WTC11 (cell line): ENCODE measurements around the gene PLTP. TPM values are rescaled to one million over a fixed set of nuclear protein-coding genes. Genes with fewer than 3 reads are reported as not detected.

ENCODE experiments used
- AR ChIP-seq: fragments of 250-450 bp; sonication (Bioruptor Pico); IDR thresholded peaks from 2 replicates; pipeline ENCODE4 v1.9.0; 2021; ENCODE audit warnings: mild to moderate bottlenecking
- ATF6 ChIP-seq: sonication (generic); formaldehyde crosslinking; IDR thresholded peaks from 2 replicates; pipeline ENCODE4 v1.8.1; 2023; ENCODE audit warnings: mild to moderate bottlenecking, missing genetic modification reagents
- CREM ChIP-seq: sonication (generic); formaldehyde crosslinking; IDR thresholded peaks from 2 replicates; pipeline ENCODE4 v1.8.1; 2022; ENCODE audit warnings: mild to moderate bottlenecking, missing genetic modification reagents, moderate library complexity
- E2F4 ChIP-seq: sonication (generic); formaldehyde crosslinking; IDR thresholded peaks from 2 replicates; pipeline ENCODE4 v1.8.1; 2022; ENCODE audit warnings: low read depth, mild to moderate bottlenecking, moderate library complexity, missing genetic modification reagents, borderline replicate concordance
- ELF4 ChIP-seq: sonication (generic); formaldehyde crosslinking; IDR thresholded peaks from 2 replicates; pipeline ENCODE4 v1.8.1; 2022; ENCODE audit warnings: low read depth, mild to moderate bottlenecking, moderate library complexity, missing genetic modification reagents
- EMX1 ChIP-seq: fragments of 250-450 bp; sonication (Bioruptor Pico); IDR thresholded peaks from 2 replicates; pipeline ENCODE4 v1.8.0; 2021; ENCODE audit warnings: mild to moderate bottlenecking
- ESRRA ChIP-seq: sonication (generic); formaldehyde crosslinking; IDR thresholded peaks from 2 replicates; pipeline ENCODE4 v1.8.1; 2022; ENCODE audit warnings: mild to moderate bottlenecking, missing genetic modification reagents, borderline replicate concordance
- ETV6 ChIP-seq: sonication (generic); formaldehyde crosslinking; IDR thresholded peaks from 2 replicates; pipeline ENCODE4 v1.8.1; 2022; ENCODE audit warnings: mild to moderate bottlenecking, missing genetic modification reagents
- FOXJ3 ChIP-seq: sonication (generic); formaldehyde crosslinking; IDR thresholded peaks from 2 replicates; pipeline ENCODE4 v1.9.0; 2021; ENCODE audit warnings: missing genetic modification reagents, mild to moderate bottlenecking, borderline replicate concordance
- GABPB1 ChIP-seq: sonication (generic); formaldehyde crosslinking; IDR thresholded peaks from 2 replicates; pipeline ENCODE4 v1.8.1; 2023; ENCODE audit warnings: mild to moderate bottlenecking, missing genetic modification reagents
- GTF2I ChIP-seq: fragments of 250-450 bp; sonication (Bioruptor Pico); conservative IDR thresholded peaks from 2 replicates; pipeline ENCODE4 v1.4.0; 2021; ENCODE audit warnings: mild to moderate bottlenecking
- HMGA2 ChIP-seq: fragments of 250-450 bp; sonication (Bioruptor Pico); IDR thresholded peaks from 2 replicates; pipeline ENCODE4 v1.4.0; 2021; ENCODE audit warnings: mild to moderate bottlenecking, moderate library complexity
- IRF2 ChIP-seq: sonication (generic); formaldehyde crosslinking; IDR thresholded peaks from 2 replicates; pipeline ENCODE4 v1.8.0; 2022; ENCODE audit warnings: low read depth, missing genetic modification reagents, borderline replicate concordance
- JAZF1 ChIP-seq: fragments of 250-450 bp; sonication (Bioruptor Pico); IDR thresholded peaks from 2 replicates; pipeline ENCODE4 v1.9.0; 2021; ENCODE audit warnings: moderate library complexity, mild to moderate bottlenecking, inconsistent platforms
- MAX ChIP-seq: sonication (generic); formaldehyde crosslinking; IDR thresholded peaks from 2 replicates; pipeline ENCODE4 v1.8.0; 2022; ENCODE audit warnings: mild to moderate bottlenecking, missing genetic modification reagents
- MXD4 ChIP-seq: fragments of 250-450 bp; sonication (Bioruptor Pico); IDR thresholded peaks from 2 replicates; pipeline ENCODE4 v1.8.0; 2021; ENCODE audit warnings: mild to moderate bottlenecking, moderate library complexity, borderline replicate concordance
- MYBL2 ChIP-seq: sonication (generic); formaldehyde crosslinking; IDR thresholded peaks from 2 replicates; pipeline ENCODE4 v1.8.1; 2023; ENCODE audit warnings: mild to moderate bottlenecking, moderate library complexity, missing genetic modification reagents
- NFE2L1 ChIP-seq: sonication (generic); formaldehyde crosslinking; IDR thresholded peaks from 2 replicates; pipeline ENCODE4 v1.8.1; 2023; ENCODE audit warnings: missing genetic modification reagents
- NFYB ChIP-seq: sonication (generic); formaldehyde crosslinking; conservative IDR thresholded peaks from 2 replicates; pipeline ENCODE4 v1.8.0; 2022; ENCODE audit warnings: low read depth, missing genetic modification reagents
- NR2C2 ChIP-seq: sonication (generic); formaldehyde crosslinking; IDR thresholded peaks from 2 replicates; pipeline ENCODE4 v1.8.0; 2022; ENCODE audit warnings: mild to moderate bottlenecking, missing genetic modification reagents
- PRRX2 ChIP-seq: fragments of 250-450 bp; sonication (Bioruptor Pico); IDR thresholded peaks from 2 replicates; pipeline ENCODE4 v1.8.0; 2021; ENCODE audit warnings: mild to moderate bottlenecking
- RELA ChIP-seq: sonication (generic); formaldehyde crosslinking; IDR thresholded peaks from 2 replicates; pipeline ENCODE4 v1.8.1; 2022; ENCODE audit warnings: missing genetic modification reagents, mild to moderate bottlenecking, borderline replicate concordance
- SMAD3 ChIP-seq: sonication (generic); formaldehyde crosslinking; IDR thresholded peaks from 2 replicates; pipeline ENCODE4 v1.8.0; 2022; ENCODE audit warnings: missing genetic modification reagents, mild to moderate bottlenecking, borderline replicate concordance
- SOX15 ChIP-seq: fragments of 250-450 bp; sonication (Bioruptor Pico); IDR thresholded peaks from 2 replicates; pipeline ENCODE4 v1.9.0; 2021; ENCODE audit warnings: mild to moderate bottlenecking
- TEAD1 ChIP-seq: sonication (generic); formaldehyde crosslinking; IDR thresholded peaks from 2 replicates; pipeline ENCODE4 v1.8.0; 2022; ENCODE audit warnings: mild to moderate bottlenecking, missing genetic modification reagents
- TEAD4 ChIP-seq: sonication (generic); formaldehyde crosslinking; IDR thresholded peaks from 2 replicates; pipeline ENCODE4 v1.8.0; 2022; ENCODE audit warnings: mild to moderate bottlenecking, missing genetic modification reagents
- ZNF138 ChIP-seq: sonication (generic); formaldehyde crosslinking; conservative IDR thresholded peaks from 2 replicates; pipeline ENCODE4 v1.8.1; 2022; ENCODE audit warnings: mild to moderate bottlenecking, moderate library complexity, missing genetic modification reagents
- ZNF396 ChIP-seq: fragments of 250-450 bp; sonication (Bioruptor Pico); IDR thresholded peaks from 2 replicates; pipeline ENCODE4 v1.8.0; 2021; ENCODE audit warnings: mild to moderate bottlenecking, moderate library complexity, borderline replicate concordance
- ZNF671 ChIP-seq: fragments of 250-450 bp; sonication (Bioruptor Pico); IDR thresholded peaks from 2 replicates; pipeline ENCODE4 v1.8.0; 2021; ENCODE audit warnings: mild to moderate bottlenecking
- total RNA-seq: library from RNA; stranded (reverse); gene quantifications from 3 replicates; pipeline ENCODE4 v1.2.3, GENCODE V29; 2021
- TF ChIP-seq, protein P1 (sequence below): sonication (generic); formaldehyde crosslinking; IDR thresholded peaks from 2 replicates; pipeline ENCODE4 v1.8.0; 2023; ENCODE audit warnings: missing genetic modification reagents, mild to moderate bottlenecking, borderline replicate concordance

The PLTP gene
- total RNA-seq, 1 experiment from 2014 or later, result 109 TPM

DNA sequence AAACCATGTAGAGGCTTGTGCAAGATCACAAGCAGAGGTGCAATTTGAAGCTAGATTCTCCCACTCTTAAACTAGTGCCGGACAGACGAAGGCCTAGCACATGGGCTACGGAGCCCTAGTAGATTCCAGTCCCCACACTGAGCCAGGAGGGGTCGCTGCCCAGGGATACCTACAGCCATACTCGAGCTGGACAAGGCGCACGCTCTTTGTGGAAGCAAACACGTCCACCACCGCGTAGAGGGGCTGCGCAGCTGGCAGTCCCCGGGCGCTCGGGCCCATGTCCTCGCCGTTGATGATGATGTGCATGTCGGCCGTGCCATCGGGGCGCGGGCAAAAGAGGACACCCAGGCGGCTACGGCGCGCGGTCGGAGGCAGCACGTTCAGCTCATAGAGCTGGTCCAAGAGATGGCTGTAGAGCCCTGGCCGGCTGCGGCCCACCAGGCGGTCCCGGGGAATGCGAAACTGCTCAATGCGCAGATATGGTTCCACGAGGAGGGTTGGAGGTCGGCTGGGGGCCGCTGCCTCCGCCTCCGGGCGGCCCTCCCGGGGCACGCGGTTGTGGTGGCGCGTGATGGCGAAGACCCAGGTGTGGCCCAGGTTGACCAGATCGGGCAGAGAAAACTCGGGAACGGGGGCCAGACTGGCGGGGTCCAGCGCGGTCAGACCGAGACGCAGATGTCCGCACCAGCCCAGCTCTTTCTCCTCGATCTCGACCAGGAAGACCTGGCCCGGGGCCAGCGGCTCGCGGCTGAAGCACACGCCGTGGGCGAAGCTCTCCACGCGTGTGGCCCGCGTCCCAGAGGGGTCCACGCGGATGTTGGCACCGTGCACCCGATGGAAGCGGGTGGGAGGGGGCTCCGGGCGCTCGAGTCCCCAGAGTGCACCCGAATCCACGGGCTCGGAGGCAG, 21.6 kb downstream of the PLTP start (continued):
- TF ChIP-seq ATF6 (CRISPR knock-in tag) (no peak), ZNF671 (CRISPR knock-in tag) (no peak), HMGA2 (no peak), ESRRA (no peak), PRRX2 (CRISPR knock-in tag) (no peak), TEAD4 (no peak), MYBL2 (no peak), MAX (peak; percentile 92), CREM (CRISPR knock-in tag) (no peak), E2F4 (CRISPR knock-in tag) (no peak), SMAD3 (CRISPR knock-in tag) (peak; percentile 42; the same call in 1 of the 2 replicates), ETV6 (no peak), AR (no peak), SOX15 (CRISPR knock-in tag) (no peak), MXD4 (no peak), EMX1 (CRISPR knock-in tag) (no peak), RELA (peak; percentile 56; the same call in 1 of the 2 replicates), ZNF396 (CRISPR knock-in tag) (no peak), ELF4 (CRISPR knock-in tag) (no peak), NFE2L1 (CRISPR knock-in tag) (no peak), TEAD1 (CRISPR knock-in tag) (peak; percentile 54; the same call in 1 of the 2 replicates), NFYB (no peak), ZNF138 (CRISPR knock-in tag) (0 out of 2 replicates have a peak, but pooled peaks have one; percentile 65), FOXJ3 (CRISPR knock-in tag) (no peak), JAZF1 (no peak), GTF2I (CRISPR knock-in tag) (no peak), NR2C2 (CRISPR knock-in tag) (no peak), GABPB1 (CRISPR knock-in tag) (no peak), IRF2 (CRISPR knock-in tag) (no peak)
- TF ChIP-seq, protein P1, sequence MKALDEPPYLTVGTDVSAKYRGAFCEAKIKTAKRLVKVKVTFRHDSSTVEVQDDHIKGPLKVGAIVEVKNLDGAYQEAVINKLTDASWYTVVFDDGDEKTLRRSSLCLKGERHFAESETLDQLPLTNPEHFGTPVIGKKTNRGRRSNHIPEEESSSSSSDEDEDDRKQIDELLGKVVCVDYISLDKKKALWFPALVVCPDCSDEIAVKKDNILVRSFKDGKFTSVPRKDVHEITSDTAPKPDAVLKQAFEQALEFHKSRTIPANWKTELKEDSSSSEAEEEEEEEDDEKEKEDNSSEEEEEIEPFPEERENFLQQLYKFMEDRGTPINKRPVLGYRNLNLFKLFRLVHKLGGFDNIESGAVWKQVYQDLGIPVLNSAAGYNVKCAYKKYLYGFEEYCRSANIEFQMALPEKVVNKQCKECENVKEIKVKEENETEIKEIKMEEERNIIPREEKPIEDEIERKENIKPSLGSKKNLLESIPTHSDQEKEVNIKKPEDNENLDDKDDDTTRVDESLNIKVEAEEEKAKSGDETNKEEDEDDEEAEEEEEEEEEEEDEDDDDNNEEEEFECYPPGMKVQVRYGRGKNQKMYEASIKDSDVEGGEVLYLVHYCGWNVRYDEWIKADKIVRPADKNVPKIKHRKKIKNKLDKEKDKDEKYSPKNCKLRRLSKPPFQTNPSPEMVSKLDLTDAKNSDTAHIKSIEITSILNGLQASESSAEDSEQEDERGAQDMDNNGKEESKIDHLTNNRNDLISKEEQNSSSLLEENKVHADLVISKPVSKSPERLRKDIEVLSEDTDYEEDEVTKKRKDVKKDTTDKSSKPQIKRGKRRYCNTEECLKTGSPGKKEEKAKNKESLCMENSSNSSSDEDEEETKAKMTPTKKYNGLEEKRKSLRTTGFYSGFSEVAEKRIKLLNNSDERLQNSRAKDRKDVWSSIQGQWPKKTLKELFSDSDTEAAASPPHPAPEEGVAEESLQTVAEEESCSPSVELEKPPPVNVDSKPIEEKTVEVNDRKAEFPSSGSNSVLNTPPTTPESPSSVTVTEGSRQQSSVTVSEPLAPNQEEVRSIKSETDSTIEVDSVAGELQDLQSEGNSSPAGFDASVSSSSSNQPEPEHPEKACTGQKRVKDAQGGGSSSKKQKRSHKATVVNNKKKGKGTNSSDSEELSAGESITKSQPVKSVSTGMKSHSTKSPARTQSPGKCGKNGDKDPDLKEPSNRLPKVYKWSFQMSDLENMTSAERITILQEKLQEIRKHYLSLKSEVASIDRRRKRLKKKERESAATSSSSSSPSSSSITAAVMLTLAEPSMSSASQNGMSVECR (CRISPR knock-in tag), result no peak; the same call in 1 of the 2 replicates
